NB4 (cell line): Measurements from ENCODE around the gene RBM20.

Experiments
- DNase-seq: peaks from one replicate; pipeline ENCODE4 v3.0.0; 2010; ENCODE audit warnings: low read depth
- H3K4me3 ChIP-seq: one replicate; pipeline ENCODE4 v1.5.1; 2011; ENCODE audit warnings: mild to moderate bottlenecking, low read depth, low read length, moderate library complexity
- CTCF ChIP-seq: IDR thresholded peaks from one replicate; pipeline ENCODE4 v1.5.1; 2012; ENCODE audit warnings: low read depth, low read length
- MAX ChIP-seq: IDR thresholded peaks from 2 replicates; pipeline ENCODE4 v1.6.1; 2011; ENCODE audit warnings: low read depth, low read length
- MYC ChIP-seq: IDR thresholded peaks from 2 replicates; pipeline ENCODE4 v1.6.1; 2011; ENCODE audit warnings: low read depth, low read length
- POLR2A ChIP-seq: IDR thresholded peaks from 2 replicates; pipeline ENCODE4 v1.6.1; 2011; ENCODE audit warnings: mild to moderate bottlenecking; ENCODE audit not compliant: insufficient read length; ENCODE audit errors: extremely low read depth

RBM20 gene

GRCh38 chr10:110613996-110614495, 30.1 kb upstream of the RBM20 start:
- TF ChIP-seq MAX (no peak), CTCF (no peak), POLR2A (no peak), MYC (no peak)
- no peak overlapping the region for H3K4me3 ChIP-seq
- no peak for DNase-seq

DNA sequence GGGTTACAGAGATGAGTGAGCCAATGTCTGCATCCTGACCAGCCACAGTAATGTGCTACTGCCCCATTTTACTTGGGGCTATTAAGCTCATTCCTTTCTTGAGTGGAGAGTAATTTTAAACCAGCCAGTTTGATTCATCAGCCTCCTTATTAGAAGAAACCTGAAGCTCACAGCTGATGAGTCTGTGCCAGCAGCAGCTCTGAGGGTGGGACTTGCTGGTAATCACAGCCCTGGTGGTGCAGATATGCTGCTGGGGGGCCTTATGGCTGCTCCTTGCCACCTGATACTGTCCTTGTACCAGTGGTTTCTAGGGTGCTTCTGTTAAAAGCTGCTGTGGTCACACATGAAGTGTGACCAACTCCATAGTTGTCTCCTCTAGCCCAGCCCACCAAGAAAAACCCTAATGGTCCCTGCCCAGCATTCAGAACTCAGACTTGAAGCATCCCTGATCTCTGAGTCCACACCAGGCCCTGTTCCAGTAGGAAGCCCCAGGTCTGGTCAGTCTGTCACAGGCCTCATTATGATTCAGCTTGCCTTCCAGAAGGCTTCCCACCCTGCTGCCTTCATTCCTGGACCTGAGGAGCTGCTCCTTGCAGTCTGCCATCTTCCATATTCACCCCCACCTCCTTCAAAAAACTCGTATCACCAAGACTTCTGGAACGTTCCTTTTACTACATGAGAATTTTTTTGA, 28.9 kb upstream of the RBM20 start:
- no peak for DNase-seq

DNA sequence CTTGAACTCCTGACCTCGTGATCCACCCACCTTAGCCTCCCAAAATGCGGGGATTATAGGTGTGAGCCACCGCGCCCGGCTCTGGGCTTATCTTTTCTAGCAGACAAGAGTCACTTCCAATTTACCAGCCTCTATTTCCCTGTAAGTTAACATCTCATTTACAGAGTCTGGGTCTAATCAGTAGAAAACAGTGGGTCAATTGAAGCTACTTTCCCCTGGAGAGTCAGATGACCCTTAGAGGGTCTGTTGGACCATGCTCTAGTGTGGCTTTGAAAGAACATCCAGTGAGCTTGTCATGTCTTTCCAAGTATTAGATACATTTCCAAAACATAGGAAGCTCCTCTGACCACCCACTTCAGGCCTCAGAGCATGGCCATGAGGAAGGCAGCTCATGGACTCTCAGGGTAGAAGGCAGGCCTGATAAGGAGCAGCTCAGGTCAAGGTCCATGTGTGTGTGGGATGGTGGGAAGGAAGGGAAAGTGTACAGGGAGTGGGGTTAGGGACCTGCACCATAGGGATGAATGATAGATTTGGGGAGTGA, 27.6 kb upstream of the RBM20 start:
- H3K4me3 ChIP-seq: no peak overlapping the region
- no peak for DNase-seq
- TF ChIP-seq MAX (no peak), POLR2A (no peak), MYC (no peak), CTCF (no peak)

More for the DNA sequence above, 28.9 kb upstream of the RBM20 start:
- no peak for TF ChIP-seq MYC
- TF ChIP-seq MAX: no peak
- no peak for TF ChIP-seq CTCF
- no peak for TF ChIP-seq POLR2A
- no peak overlapping the region for H3K4me3 ChIP-seq

GRCh38 chr10:110617425-110618229, 26.5 kb upstream of the RBM20 start:
- TF ChIP-seq MAX (no peak), CTCF (no peak), MYC (no peak), POLR2A (no peak)
- no peak for DNase-seq
- H3K4me3 ChIP-seq: no peak overlapping the region

DNA sequence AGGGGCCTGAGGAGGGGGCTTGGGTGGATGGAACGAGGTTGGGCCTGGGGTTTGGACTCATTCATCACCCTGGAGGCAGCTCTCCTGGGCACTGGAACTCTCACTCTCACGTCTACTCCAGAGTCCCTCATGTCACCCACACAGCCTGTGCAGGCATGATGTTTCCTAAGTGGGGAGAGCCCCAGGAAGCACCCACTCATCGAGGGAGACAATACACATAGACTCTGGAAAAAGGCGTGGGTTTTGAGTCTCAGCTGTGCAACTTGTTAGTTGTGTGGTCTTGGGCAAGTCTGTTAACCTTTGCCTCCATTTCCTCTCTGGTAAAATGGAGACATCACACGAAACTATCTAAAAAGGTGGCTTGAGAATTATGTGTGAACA, 25.9 kb upstream of the RBM20 start:
- H3K4me3 ChIP-seq: no peak overlapping the region
- no peak for DNase-seq
- no peak for TF ChIP-seq POLR2A
- TF ChIP-seq MYC: no peak
- no peak for TF ChIP-seq MAX
- no peak for TF ChIP-seq CTCF
